ENCODE measurements around the gene NBAS.

The NBAS gene

DNA sequence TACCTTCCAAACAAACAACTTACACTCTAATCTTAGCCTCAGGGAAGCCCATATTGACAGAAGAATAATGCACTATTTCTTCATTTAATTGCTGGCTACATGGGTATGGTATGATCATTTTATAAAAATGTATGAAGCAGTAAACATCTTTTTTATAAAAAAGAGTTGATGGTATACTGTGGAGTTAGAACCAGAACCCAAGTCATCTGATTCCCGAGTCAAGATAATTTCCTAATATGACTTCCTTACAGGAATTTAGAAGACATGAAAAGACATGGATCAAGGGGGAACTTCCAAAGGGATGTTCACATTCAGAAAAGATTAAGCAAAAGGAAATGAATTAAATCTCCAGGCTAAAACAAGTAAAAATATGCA, 171.8 kb downstream of the NBAS start:
- ChIA-PET POLR2A (no interaction called here), CTCF (no interaction called here)
- DNase-seq (ENCODE audit: extremely low spot score): no peak
- TF ChIP-seq, protein P1, sequence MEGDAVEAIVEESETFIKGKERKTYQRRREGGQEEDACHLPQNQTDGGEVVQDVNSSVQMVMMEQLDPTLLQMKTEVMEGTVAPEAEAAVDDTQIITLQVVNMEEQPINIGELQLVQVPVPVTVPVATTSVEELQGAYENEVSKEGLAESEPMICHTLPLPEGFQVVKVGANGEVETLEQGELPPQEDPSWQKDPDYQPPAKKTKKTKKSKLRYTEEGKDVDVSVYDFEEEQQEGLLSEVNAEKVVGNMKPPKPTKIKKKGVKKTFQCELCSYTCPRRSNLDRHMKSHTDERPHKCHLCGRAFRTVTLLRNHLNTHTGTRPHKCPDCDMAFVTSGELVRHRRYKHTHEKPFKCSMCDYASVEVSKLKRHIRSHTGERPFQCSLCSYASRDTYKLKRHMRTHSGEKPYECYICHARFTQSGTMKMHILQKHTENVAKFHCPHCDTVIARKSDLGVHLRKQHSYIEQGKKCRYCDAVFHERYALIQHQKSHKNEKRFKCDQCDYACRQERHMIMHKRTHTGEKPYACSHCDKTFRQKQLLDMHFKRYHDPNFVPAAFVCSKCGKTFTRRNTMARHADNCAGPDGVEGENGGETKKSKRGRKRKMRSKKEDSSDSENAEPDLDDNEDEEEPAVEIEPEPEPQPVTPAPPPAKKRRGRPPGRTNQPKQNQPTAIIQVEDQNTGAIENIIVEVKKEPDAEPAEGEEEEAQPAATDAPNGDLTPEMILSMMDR (IDR thresholded peaks at IDR 0.05; ENCODE audit: control extremely low read depth, extremely low read depth, low read depth, missing control alignments): no peak

DNA sequence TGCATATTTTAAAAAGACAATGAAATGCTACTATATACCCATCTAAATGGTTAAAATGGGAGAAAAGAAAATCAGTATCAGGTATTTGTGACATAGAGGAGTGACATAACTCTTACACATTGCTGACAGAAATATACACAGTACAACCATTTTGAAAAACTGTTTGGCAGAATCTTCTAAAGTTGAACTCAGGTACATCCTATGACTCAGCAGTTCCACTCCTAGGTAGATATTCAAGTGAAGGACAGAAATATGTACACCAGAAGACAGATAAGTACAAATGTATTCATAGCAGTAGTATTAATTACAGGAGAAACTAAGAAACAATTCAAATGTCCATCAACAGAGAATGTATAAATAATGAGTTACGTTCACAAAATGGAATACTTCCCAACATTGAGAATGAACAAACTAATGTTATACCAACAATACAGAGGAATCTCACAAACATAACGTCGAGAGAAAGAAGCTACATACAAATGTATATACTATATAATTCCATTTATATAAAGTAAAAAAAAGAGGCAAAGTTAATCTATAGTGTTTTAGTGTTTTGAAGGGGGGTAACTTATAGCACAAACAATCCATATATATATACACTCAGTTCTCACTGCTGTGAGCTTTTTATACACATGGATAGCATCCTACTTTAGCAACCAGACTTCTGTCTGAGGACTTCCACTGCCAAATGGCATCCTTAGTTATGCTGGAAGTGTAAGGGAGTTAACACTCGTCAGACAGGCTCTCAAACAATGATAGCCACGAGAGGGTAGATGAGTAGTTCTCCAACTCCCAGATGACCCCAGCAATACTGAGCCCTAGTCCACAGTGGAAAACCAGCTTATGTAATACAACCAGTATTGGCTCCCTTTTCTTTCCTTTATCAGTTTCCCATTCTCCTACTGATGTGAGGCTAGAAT, 172.5 kb downstream of the NBAS start:
- ChIA-PET POLR2A (no interaction called here), CTCF (no interaction called here)
- DNase-seq (ENCODE audit: extremely low spot score): no peak
- TF ChIP-seq, protein P1 (IDR thresholded peaks at IDR 0.05; ENCODE audit: control extremely low read depth, extremely low read depth, low read depth, missing control alignments): no peak

DNA sequence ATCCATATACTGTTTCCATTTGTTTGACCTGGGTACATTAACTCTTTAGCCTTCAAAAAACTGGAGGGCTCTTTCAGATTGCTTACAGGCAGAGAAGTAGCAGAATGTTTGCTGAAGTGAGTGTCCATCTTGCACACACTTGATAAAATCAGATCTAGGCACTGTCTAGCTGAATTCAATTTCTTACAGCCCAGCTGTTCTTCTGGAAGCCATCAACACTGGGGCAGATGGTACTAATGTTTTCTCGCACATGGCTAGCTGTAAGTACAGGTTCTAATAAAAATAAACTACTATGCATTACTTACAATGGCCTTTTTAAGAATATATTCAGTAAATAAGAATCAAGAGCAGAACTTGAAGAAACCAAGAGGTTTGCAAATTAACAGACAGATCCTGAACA, 175.9 kb downstream of the NBAS start:
- no peak for DNase-seq (ENCODE audit: extremely low spot score)
- TF ChIP-seq, protein P1 (IDR thresholded peaks at IDR 0.05; ENCODE audit: control extremely low read depth, extremely low read depth, low read depth, missing control alignments): no peak
- POLR2A ChIA-PET: no interaction called here
- CTCF ChIA-PET: interaction anchor here (1.3 to 1.5 kb wide), 3 partner anchors 13 to 140 kb away, joined by 3 read pairs; no protein-coding TSS in a partner anchor

DNA sequence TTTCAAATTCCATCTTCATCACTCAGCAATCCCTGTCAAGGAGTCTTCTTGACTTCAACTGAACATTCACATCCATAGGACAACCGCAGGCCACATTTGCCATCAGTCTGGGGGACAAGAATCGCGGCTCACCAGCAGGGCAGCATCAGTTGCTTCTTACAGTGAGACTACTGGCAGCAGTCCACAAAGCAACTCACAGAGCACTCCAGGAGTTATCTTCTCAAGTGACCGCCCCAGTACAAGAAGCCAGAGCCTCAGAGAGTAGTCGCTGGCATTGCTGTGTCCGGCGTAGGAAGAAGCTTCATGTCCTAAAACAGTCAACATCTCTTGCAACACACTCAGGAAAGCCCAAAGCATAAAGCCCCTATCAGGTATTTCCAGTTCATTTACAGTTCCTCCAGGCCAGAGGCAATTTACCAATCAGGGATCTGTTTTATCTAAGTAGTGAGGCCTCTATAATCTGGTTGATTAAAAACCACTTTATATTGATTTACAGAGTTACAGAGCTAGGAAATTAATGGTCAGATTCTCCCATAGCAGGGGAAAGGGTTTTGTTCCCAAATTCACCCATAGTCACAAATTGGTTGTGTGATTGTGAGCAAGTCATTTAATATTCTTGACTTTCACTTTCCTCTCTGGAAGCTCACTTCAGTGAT, 177.3 kb downstream of the NBAS start:
- TF ChIP-seq, protein P1 (IDR thresholded peaks at IDR 0.05; ENCODE audit: control extremely low read depth, extremely low read depth, low read depth, missing control alignments): no peak
- CTCF ChIA-PET: interaction anchor here (1.2 to 2.5 kb wide), 3 partner anchors 10 to 15 kb away, joined by 3 to 10 read pairs (median 7); no protein-coding TSS in a partner anchor
- POLR2A ChIA-PET: no interaction called here
- DNase-seq (ENCODE audit: extremely low spot score): no peak

DNA sequence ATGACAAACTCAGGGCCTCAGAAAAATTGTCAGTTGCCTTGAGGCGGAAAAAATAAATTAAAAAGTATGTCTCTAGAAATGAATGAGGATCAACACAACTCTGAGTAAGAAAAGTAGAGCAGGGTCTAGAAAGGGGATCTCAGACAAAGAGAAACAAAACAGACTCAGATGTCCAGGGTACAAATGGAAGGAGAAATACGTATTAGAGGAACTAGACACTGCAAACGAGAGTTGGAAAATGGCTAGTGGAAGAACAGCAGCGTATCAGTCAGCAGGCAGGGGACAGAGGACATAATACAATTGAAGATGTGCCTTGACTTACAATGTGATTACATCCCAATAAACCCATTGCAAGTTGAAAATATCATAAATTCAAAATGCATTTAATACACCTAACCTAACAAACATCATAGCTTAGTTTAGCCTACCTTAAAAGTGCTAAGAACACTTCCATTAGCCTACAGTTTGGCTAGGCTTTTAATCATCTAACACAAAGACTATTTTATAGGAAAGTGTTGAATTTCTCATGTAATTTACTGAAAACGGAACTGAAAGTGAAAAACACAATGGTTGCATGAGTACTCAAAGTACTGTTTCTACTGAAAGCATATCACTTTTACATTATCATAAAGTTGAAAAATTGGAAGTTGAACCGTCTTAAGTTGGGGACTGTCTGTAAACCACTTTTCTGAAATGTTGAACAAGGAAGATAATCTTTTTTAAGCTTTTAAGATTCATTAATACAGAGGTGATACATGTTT, 182.8 kb downstream of the NBAS start:
- ChIA-PET POLR2A (no interaction called here), CTCF (interaction anchor here (1.4 to 1.7 kb wide), 2 partner anchors 11 to 20 kb away, joined by 3 to 4 read pairs; no protein-coding TSS in a partner anchor)
- TF ChIP-seq, protein P1 (IDR thresholded peaks at IDR 0.05; ENCODE audit: control extremely low read depth, extremely low read depth, low read depth, missing control alignments): no peak
- peak; percentile 8 for DNase-seq (ENCODE audit: extremely low spot score)

DNA sequence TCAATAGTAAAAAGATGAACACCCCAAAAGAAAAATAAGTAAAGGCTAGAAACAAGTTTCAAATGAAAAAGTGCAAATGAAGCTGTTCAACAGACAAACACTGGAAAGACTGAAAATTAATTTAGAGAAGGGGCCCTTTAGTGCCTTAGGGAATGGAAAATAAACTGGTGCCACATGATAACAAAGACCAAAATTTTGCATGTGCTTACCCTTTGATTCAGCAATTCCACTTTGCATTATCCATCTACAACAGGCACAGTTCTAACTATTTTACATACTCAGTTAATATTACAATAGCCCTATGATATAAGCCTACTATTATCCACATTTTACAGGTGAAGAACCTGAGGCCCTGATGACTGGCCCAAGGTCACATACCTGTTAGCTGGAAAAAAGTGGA, 183.9 kb downstream of the NBAS start:
- POLR2A ChIA-PET: no interaction called here
- CTCF ChIA-PET: no interaction called here
- DNase-seq (ENCODE audit: extremely low spot score): no peak

More for the DNA sequence above, 183.9 kb downstream of the NBAS start:
- TF ChIP-seq, protein P1 (IDR thresholded peaks at IDR 0.05; ENCODE audit: control extremely low read depth, extremely low read depth, low read depth, missing control alignments): no peak

All from GM10248 (cell line).